SK-N-SH (cell line): ENCODE data around the gene SRGAP3. TPM values are rescaled to one million over a fixed set of nuclear protein-coding genes. Genes with fewer than 3 reads are reported as not detected.

Experiments
- CTCF ChIA-PET: fragments of 300-600, 350-600 bp; formaldehyde crosslinking; extraction: SDS; loops from one replicate; lab custom pipeline; 2021; lab: Yijun Ruan, JAX
- POLR2A ChIA-PET: fragments of 350-600 bp; sonication (Branson Sonifier 250); formaldehyde crosslinking; extraction: SDS; loops from one replicate; lab custom pipeline; 2020; ENCODE audit warnings: antibody characterized with exemption, inconsistent platforms; lab: Yijun Ruan, JAX
- DNase-seq: peaks from one replicate; pipeline ENCODE4 v3.0.0; 2012
- H2AFZ ChIP-seq: fragments of 200-600 bp; sonication (generic); 2 replicates; pipeline ENCODE4 v1.8.1; 2016; ENCODE audit warnings: antibody characterized with exemption, mild to moderate bottlenecking, low read depth
- H3F3A ChIP-seq: fragments of 200-600 bp; sonication (generic); replicated peaks from 2 replicates; pipeline ENCODE3; 2016; ENCODE audit warnings: antibody characterized with exemption, mild to moderate bottlenecking; ENCODE audit not compliant: insufficient read depth
- H3K27ac ChIP-seq, 2 experiments: fragments of 200-500 bp in 1 of 2; fragments of 200-600 bp in 1 of 2; sonication (Bioruptor generic) in 1 of 2; sonication (generic), shearing (Covaris generic) in 1 of 2; 2 replicates each; pipeline versions ENCODE4 v1.5.1 to v1.6.1; 2014 to 2016; ENCODE audit warnings: low read depth in 2 of 2, inconsistent platforms in 1 of 2, low read length in 1 of 2, mild to moderate bottlenecking in 1 of 2, mixed read lengths in 1 of 2
- H3K27me3 ChIP-seq: fragments of 200-600 bp; sonication (generic), shearing (Covaris generic); 2 replicates; pipeline ENCODE4 v1.6.1; 2016; ENCODE audit warnings: mixed run types; ENCODE audit not compliant: insufficient read depth
- H3K36me3 ChIP-seq, 2 experiments: fragments of 200-500 bp in 1 of 2; fragments of 200-600 bp in 1 of 2; sonication (Bioruptor generic) in 1 of 2; sonication (generic) in 1 of 2; replicated peaks in 1 of 2; 2 replicates each; pipeline versions ENCODE3 to v1.5.1; 2014 to 2016; ENCODE audit warnings: low read length in 1 of 2, mild to moderate bottlenecking in 1 of 2; ENCODE audit not compliant: insufficient read depth in 2 of 2, control insufficient read depth in 1 of 2
- H3K4me1 ChIP-seq, 2 experiments: fragments of 200-500 bp in 1 of 2; fragments of 200-600 bp in 1 of 2; sonication (Bioruptor generic) in 1 of 2; sonication (generic), shearing (Covaris generic) in 1 of 2; 2 replicates each; pipeline versions ENCODE4 v1.5.1 to v1.6.1; 2014 to 2016; ENCODE audit warnings: low read depth in 1 of 2, low read length in 1 of 2, mixed run types in 1 of 2; ENCODE audit not compliant: insufficient read depth in 2 of 2, control insufficient read depth in 1 of 2
- H3K4me2 ChIP-seq: fragments of 200-600 bp; sonication (generic), shearing (Covaris generic); 2 replicates; pipeline ENCODE4 v1.6.1; 2017; ENCODE audit warnings: mixed run types
- H3K4me3 ChIP-seq, 2 experiments: fragments of 200-500 bp in 1 of 2; fragments of 200-600 bp in 1 of 2; sonication (Bioruptor generic) in 1 of 2; sonication (generic), shearing (Covaris generic) in 1 of 2; 2 replicates each; pipeline versions ENCODE4 v1.5.1 to v1.8.1; 2014 to 2016; ENCODE audit warnings: low read depth in 2 of 2, inconsistent platforms in 1 of 2, low read length in 1 of 2, mild to moderate bottlenecking in 1 of 2, mixed read lengths in 1 of 2, moderate library complexity in 1 of 2
- H3K79me2 ChIP-seq: fragments of 200-600 bp; sonication (generic); 2 replicates; pipeline ENCODE4 v1.8.1; 2017; ENCODE audit warnings: mild to moderate bottlenecking; ENCODE audit not compliant: insufficient read depth
- H3K9ac ChIP-seq: fragments of 200-600 bp; sonication (generic); 2 replicates; pipeline ENCODE4 v1.6.1; 2017; ENCODE audit warnings: mixed run types
- H3K9me2 ChIP-seq: fragments of 200-600 bp; sonication (generic); 2 replicates; pipeline ENCODE4 v1.6.1; 2017; ENCODE audit warnings: mixed run types
- H3K9me3 ChIP-seq: fragments of 200-600 bp; sonication (generic); 2 replicates; pipeline ENCODE4 v1.6.1; 2017; ENCODE audit warnings: mixed run types, mild to moderate bottlenecking, moderate library complexity
- H4K20me1 ChIP-seq: fragments of 200-600 bp; sonication (generic); 2 replicates; pipeline ENCODE4 v1.6.1; 2017; ENCODE audit warnings: mild to moderate bottlenecking, mixed run types; ENCODE audit not compliant: insufficient read depth
- CHD2 ChIP-seq: fragments of 150-350 bp; IDR thresholded peaks from 2 replicates; pipeline ENCODE4 v1.6.1; 2018; ENCODE audit warnings: low read length; ENCODE audit not compliant: partially characterized antibody
- CTCF ChIP-seq: fragments of 200-600 bp; sonication (generic); IDR thresholded peaks from 2 replicates; pipeline ENCODE4 v1.6.1; 2017; ENCODE audit warnings: antibody characterized with exemption, mild to moderate bottlenecking, moderate library complexity
- ELF1 ChIP-seq: IDR thresholded peaks from 2 replicates; pipeline ENCODE4 v1.4.0; 2012
- FOXJ3 ChIP-seq: sonication (generic); formaldehyde crosslinking; IDR thresholded peaks from 2 replicates; pipeline ENCODE4 v1.5.1; 2020; ENCODE audit warnings: mild to moderate bottlenecking, missing genetic modification reagents
- FOXM1 ChIP-seq: IDR thresholded peaks from 2 replicates; pipeline ENCODE4 v1.4.0; 2012; ENCODE audit warnings: low read depth, mild to moderate bottlenecking
- GABPA ChIP-seq: IDR thresholded peaks from 2 replicates; pipeline ENCODE4 v1.4.0; 2012; ENCODE audit warnings: low read depth, mild to moderate bottlenecking
- GATA2 ChIP-seq: sonication (generic); formaldehyde crosslinking; IDR thresholded peaks from 2 replicates; pipeline ENCODE4 v1.5.0; 2020; ENCODE audit warnings: mild to moderate bottlenecking, missing genetic modification reagents
- MEF2A ChIP-seq: IDR thresholded peaks from 2 replicates; pipeline ENCODE4 v1.4.0; 2012; ENCODE audit warnings: low read depth, borderline replicate concordance
- MXI1 ChIP-seq: IDR thresholded peaks from 2 replicates; pipeline ENCODE4 v1.6.1; 2012; ENCODE audit warnings: mild to moderate bottlenecking, low read depth, low read length, improper control_type of control experiment
- NRF1 ChIP-seq: IDR thresholded peaks from 2 replicates; pipeline ENCODE4 v1.6.1; 2012; ENCODE audit warnings: low read depth, mild to moderate bottlenecking, low read length
- PBX3 ChIP-seq: IDR thresholded peaks from 2 replicates; pipeline ENCODE4; 2012
- POLR2AphosphoS5 ChIP-seq: IDR thresholded peaks from 2 replicates; pipeline ENCODE4 v1.6.1; 2012; ENCODE audit warnings: low read depth, low read length
- RCOR1 ChIP-seq: fragments of 150-350 bp; IDR thresholded peaks from 2 replicates; pipeline ENCODE4 v1.6.1; 2017; ENCODE audit warnings: antibody characterized with exemption, low read length
- REST ChIP-seq: IDR thresholded peaks from 2 replicates; pipeline ENCODE4 v1.6.1; 2012; ENCODE audit warnings: mild to moderate bottlenecking, low read depth, low read length, moderate library complexity
- RFX5 ChIP-seq: IDR thresholded peaks from 2 replicates; pipeline ENCODE4 v1.6.1; 2012; ENCODE audit warnings: mild to moderate bottlenecking, improper control_type of control experiment, low read length
- RXRA ChIP-seq: IDR thresholded peaks from 2 replicates; pipeline ENCODE4 v1.4.0; 2012; ENCODE audit warnings: low read depth, mild to moderate bottlenecking, borderline replicate concordance
- SIN3A ChIP-seq: IDR thresholded peaks from 2 replicates; pipeline ENCODE4 v1.6.1; 2012; ENCODE audit warnings: low read depth, mild to moderate bottlenecking, low read length, moderate library complexity, borderline replicate concordance
- SMC3 ChIP-seq: IDR thresholded peaks from 2 replicates; pipeline ENCODE4 v1.6.1; 2012; ENCODE audit warnings: low read depth, low read length, improper control_type of control experiment
- TAF1 ChIP-seq: IDR thresholded peaks from 2 replicates; pipeline ENCODE4 v1.6.1; 2012; ENCODE audit warnings: low read depth, mild to moderate bottlenecking, low read length, moderate library complexity, borderline replicate concordance
- TEAD4 ChIP-seq: IDR thresholded peaks from 2 replicates; pipeline ENCODE4 v1.4.0; 2012; ENCODE audit warnings: mild to moderate bottlenecking, borderline replicate concordance; ENCODE audit not compliant: insufficient read depth
- USF2 ChIP-seq: fragments of 150-350 bp; IDR thresholded peaks from 2 replicates; pipeline ENCODE4 v1.6.1; 2017; ENCODE audit warnings: antibody characterized with exemption, low read length, low read depth, borderline replicate concordance
- YY1 ChIP-seq: IDR thresholded peaks from 2 replicates; pipeline ENCODE4 v1.4.0; 2012; ENCODE audit warnings: low read depth, mild to moderate bottlenecking
- ZBTB33 ChIP-seq: IDR thresholded peaks from 2 replicates; pipeline ENCODE4 v1.4.0; 2012; ENCODE audit warnings: low read depth, borderline replicate concordance
- WGBS: methylation state at CpG from one replicate; pipeline ENCODE4 v1.1.6; 2017; ENCODE audit warnings: low lambda C conversion rate; 5-methylcytosine and 5-hydroxymethylcytosine counted together
- polyA plus RNA-seq, 3 experiments: library from polyadenylated mRNA; depleted of rRNA; stranded (reverse); fragments of >200 nt; gene quantifications; 2 replicates each; pipeline ENCODE4 v1.2.3, GENCODE V29; 2012

Gene SRGAP3
- polyA plus RNA-seq, 1 of the 3 experiments (the other 2 are of a cell fraction) = 2.8 TPM

GRCh38 chr3:8964436-8965370 lies 284.7 kb downstream of the SRGAP3 start:
- WGBS = 74% methylated on average over 11 of the region's 11 CpGs
- H3K4me1 ChIP-seq = peaks cover 11 to 17% of the 10 kb centered on the region in 2 experiments; a peak in 3 of 4 replicates
- H3K27me3 ChIP-seq = no peaks in the 10 kb centered on the region
- peaks cover 35% of the 10 kb centered on the region for H3K79me2 ChIP-seq
- ChIA-PET POLR2A (no interaction called here), CTCF (interaction anchor here (1.3 to 3.0 kb wide), 4 partner anchors 18 to 338 kb away, joined by 5 to 15 read pairs (median 10); partner anchors contain the start of gene OXTR)
- no peaks in the 10 kb centered on the region for H4K20me1 ChIP-seq
- no peak overlapping the region for H3K4me3 ChIP-seq
- no peaks in the 10 kb centered on the region for H3K9me2 ChIP-seq
- DNase-seq = no peak
- peak overlapping the region; percentile 62; the same call in 1 of the 2 replicates for H2AFZ ChIP-seq
- no peaks in the 10 kb centered on the region for H3K36me3 ChIP-seq
- H3K4me2 ChIP-seq = peak overlapping the region; percentile 36; the same call in 1 of the 2 replicates
- no peaks in the 10 kb centered on the region for H3K9me3 ChIP-seq
- peak overlapping the region; percentile 26; the same call in 1 of the 2 replicates for H3K9ac ChIP-seq
- peaks cover 15% of the 10 kb centered on the region for H3F3A ChIP-seq
- H3K27ac ChIP-seq = peak overlapping the region in 1 of 2 experiments; percentile 77; a peak in 2 of 4 replicates
- peak; percentile 87 for TF ChIP-seq PBX3
- no peak for TF ChIP-seq TAF1
- no peak for TF ChIP-seq RCOR1
- TF ChIP-seq REST = no peak
- no peak for TF ChIP-seq SMC3
- no peak for TF ChIP-seq FOXJ3 (CRISPR knock-in tag)
- TF ChIP-seq POLR2AphosphoS5 = no peak
- TF ChIP-seq SIN3A = no peak
- no peak for TF ChIP-seq MXI1
- no peak for TF ChIP-seq GATA2 (CRISPR knock-in tag)
- TF ChIP-seq ZBTB33 = no peak
- TF ChIP-seq GABPA = no peak
- TF ChIP-seq ELF1 = no peak
- no peak for TF ChIP-seq NRF1
- TF ChIP-seq TEAD4 = no peak
- no peak for TF ChIP-seq CHD2
- peak; percentile 43; the same call in 1 of the 2 replicates for TF ChIP-seq YY1
- TF ChIP-seq CTCF = no peak
- TF ChIP-seq USF2 = no peak
- no peak for TF ChIP-seq FOXM1
- no peak for TF ChIP-seq MEF2A
- no peak for TF ChIP-seq RFX5
- TF ChIP-seq RXRA = no peak
